GM21360 (cell line): ENCODE data around the gene BIRC3.
"Not testable (repeated sequence)": the region's sequence is repeated elsewhere in the genome, so short reads cannot be mapped to it uniquely, and the experiment has no call there.

Experiments
- ATAC-seq: cut with Tn5 transposase; IDR thresholded peaks from one replicate; pipeline ENCODE4 v1.9.1; 2021; ENCODE audit warnings: mild to moderate bottlenecking, moderate library complexity; ENCODE audit not compliant: unreplicated experiment

BIRC3 gene

DNA sequence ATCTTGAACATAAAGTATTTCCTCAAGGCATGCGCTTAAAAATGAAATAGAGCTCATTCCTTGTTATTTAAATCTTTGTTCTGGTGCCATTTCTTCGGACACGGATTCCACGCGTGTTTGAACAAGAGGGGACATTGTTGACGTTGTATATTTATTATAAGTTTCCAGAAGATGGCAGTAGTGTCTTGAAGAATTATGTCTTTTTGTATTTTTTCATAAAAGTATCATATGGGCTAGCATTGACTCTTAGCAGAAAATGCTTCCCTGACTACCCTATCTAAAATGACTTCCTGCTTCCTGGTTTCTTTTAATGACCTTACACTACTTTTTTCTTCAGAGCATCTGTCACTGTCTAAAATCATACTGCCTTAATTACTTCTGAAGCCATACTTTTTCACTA is 50.1 kb downstream of the BIRC3 start:
- ATAC-seq = no peak

DNA sequence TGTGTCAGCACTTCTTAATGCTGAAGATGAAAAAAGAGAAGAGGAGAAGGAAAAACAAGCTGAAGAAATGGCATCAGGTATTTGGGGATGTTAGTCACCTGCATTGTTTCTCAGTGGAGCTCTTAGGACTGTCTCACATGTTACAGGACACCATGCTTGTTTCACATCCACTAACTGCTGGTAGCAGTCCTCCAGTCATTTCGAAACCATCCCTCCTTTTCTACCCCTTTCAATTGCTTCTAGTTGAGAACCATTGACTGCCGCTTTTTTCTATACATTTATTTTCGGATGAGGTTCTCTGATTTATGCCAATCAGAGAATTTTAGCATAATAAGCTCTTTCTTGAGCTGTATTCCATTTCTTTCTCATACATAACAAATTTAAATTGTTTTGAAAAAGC is 51.2 kb downstream of the BIRC3 start:
- peak; percentile 100 for ATAC-seq

DNA sequence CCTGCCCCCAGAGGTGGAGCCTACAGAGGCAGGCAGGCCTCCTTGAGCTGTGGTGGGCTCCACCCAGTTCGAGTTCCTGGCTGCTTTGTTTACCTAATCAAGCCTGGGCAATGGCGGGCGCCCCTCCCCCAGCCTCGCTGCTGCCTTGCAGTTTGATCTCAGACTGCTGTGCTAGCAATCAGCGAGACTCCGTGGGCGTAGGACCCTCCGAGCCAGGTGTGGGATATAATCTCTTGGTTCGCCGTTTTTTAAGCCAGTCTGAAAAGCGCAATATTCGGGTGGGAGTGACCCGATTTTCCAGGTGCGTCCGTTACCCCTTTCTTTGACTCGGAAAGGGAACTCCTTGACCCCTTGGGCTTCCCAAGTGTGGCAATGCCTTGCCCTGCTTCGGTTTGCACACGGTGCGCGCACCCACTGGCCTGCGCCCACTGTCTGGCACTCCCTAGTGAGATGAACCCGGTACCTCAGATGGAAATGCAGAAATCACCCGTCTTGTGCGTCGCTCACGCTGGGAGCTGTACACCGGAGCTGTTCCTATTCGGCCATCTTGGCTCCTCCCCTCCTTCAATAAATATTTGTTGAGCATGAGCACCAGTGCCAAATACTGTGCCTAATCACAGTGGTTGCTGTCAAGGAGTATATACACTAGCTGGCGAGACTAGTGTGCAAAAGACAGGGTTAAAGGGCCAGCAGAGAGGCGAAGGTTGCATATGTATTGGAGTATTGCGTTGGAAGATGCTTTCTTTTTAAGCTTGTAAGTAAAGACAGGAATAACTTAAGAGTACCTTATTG is 57.5 kb downstream of the BIRC3 start:
- ATAC-seq = not testable (repeated sequence)

DNA sequence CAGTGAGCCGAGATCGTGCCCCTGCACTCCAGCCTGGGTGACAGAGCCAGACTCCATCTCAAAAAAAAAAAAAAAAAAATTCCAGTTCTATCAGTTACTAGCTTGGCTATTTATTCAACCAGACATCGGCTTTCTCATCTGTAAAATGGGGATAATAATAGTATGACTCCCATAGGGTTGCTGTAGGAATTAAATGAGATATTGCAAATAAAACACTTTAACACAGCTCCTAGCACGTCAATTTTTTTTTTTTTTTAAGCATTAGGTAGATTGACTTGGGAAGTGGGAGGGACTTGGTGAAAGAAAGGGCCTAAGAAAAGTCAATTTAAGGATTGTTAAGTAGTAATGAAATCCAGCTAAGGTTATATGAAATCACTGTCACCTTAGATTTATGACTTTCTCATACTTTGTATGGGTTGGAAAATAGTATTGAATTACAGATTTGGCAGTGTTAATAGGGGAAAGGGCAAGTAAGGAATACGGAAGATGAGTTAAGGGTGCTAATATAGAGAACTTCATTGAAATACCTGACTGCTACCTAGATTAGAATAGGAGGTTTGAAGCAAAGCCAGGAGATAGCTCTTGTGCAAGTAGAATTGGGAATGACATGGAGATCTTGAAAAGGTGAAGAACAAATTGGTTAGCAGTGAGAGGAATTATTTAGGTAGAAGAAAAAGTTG is 58.6 kb downstream of the BIRC3 start:
- ATAC-seq = no peak

DNA sequence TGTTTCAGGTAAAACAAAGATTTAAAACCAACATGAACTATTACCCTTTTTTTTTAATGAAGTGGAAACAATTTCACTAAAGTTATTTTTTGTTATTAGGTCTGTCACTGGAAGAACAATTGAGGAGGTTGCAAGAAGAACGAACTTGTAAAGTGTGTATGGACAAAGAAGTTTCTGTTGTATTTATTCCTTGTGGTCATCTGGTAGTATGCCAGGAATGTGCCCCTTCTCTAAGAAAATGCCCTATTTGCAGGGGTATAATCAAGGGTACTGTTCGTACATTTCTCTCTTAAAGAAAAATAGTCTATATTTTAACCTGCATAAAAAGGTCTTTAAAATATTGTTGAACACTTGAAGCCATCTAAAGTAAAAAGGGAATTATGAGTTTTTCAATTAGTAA is 60.6 kb downstream of the BIRC3 start:
- ATAC-seq = no peak

DNA sequence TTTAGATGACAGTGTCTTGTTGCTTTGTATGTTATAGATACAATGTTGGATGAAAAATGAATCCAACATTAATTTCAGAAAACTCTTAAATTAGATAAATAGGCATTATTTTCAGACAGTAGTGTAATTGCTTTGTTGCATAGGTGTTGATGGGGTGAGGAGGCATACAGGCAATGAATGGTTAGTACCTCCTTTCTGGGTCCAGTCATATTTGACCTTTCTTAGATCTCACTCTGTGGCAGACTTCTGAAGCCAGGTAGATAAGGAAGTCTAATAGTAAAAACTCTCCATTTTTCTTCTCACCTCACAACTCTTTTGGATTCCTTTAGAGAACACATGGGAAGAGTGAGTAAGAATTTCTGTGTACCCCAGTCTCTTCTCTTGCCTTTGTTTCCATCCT is 61.5 kb downstream of the BIRC3 start:
- no peak for ATAC-seq

DNA sequence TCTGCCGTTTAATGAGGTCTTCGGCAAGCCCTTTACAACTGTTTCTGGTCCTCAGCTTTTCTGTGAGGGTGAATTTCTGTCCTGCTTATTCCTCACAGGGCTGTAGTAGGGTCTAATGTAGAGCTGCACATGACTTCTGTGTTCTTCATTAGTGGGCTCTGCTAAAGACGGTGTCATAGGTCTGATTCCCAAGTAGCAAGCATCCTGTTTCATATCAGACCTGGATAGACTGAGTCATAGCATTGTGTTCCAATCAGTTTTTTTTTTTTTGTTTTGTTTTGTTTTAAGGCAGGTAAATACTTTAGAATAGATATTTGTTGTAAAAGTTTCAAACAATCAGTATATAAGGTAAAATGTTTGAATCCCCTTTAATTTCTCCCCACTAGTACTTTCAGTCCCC is 65.1 kb downstream of the BIRC3 start:
- no peak for ATAC-seq

DNA sequence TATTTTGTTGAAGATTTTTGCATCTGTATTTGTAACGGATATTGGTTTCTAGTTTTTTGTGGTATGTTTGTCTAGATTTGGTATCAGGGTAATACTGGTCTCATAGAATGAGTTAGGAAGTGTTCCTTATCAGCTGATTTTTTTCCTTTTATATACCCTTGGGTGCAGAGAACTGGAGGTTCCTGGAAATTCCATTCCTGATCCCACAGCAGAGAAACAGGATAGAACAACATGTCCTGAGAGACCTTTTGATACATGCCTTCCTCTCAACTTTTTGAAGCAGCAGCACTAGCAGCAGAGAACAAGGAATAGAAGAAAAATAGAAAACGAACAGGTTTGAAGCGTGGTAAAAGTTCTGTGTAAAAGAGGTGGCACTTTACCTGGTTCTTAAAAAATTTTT is 66.6 kb downstream of the BIRC3 start:
- ATAC-seq = no peak

DNA sequence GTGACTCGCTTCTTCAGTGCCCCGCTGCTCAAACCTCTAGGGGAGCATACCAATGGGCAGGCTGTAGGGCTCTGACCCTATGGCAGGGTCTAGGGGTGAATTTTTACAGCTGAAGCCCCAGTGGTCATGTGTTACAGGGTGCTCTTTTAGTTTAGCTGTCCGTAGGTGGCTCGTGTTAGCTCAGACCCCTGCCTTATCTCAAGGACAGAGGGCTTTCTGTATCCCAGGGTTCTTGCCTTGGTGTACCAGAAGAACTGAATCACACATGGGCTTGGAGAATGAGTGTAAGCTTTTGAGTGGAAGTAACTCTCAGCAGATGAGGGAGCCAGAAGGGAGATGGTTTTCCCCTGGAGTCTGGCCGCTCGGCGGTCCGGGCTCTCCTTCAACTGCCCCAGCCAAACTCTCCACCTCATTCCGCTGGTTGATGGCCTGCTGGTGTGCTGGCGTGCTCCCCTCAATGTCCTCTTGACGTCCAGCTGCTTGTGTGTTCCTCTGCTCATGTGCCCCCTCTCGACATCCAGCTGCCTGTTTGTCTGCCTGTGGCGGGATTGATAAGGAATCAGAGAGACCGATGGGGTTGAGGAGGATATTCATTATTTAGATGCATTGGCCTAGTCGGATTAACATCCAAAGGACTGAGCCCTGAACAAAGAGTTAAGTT is 67.3 kb downstream of the BIRC3 start:
- no peak for ATAC-seq

- no peak for ATAC-seq
Measured at GRCh38 chr11:102385085-102386007, 68.1 kb downstream of the BIRC3 start.

DNA sequence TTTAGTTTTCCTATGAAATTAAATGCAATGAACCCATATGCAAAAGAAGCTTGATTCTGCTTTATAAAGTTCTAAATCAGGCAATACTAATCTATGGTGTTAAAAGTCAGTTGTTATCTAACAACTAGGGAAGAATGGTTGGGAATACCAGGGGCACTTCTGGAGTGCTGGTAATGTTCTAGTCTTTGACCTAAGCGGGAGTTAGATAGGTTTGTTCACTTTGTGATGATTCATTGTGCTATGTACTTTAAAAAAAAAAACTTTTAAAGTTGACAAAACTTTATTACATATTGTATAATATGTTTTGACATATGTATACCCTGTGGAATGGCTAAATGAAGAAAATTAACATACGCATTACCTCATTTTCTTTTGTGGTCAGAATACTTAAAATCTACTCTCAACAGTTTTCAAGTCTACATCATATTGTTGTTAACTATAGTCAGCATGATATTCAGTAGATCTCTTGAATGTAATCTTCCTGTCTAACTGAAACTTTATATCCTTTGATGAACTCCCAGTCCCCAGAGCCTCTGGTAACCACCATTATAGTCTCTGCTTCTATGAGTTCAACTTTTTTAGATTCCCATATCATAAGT is 69.0 kb downstream of the BIRC3 start:
- no peak for ATAC-seq

DNA sequence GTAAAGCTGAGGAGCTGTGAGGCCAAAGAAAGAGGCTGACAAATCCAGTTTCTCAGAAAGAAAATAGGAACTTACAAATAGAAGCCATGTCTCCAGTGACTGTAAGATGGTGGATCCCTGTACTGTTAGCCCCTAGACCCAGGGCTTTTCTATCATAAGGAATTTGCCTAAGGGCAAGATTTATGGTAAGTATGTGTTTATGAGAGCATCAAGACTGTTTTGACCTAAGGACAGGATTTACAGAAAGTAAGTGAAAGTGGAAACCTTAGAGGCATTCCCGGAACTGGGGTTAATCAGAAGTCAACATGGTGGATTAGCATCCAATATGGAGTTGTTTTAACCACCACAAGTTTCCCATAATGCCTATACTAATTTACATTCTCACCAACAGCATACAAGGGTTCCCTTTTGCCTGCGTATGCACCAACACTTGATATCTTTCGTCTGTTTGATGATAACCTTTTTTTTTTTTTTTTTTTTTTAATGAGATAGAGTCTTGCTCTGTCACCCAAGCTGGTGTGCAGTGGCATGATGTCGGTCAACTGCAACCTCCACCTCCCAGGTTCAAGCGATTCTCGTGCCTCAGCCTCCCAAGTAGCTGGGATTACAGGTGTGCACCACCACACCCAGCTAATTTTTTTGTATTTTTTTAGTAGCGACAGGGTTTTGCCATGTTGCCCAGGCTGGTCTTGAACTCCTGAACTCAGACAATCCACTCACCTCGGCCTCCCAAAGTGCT is 69.9 kb downstream of the BIRC3 start:
- no peak for ATAC-seq
